CD4-positive, alpha-beta T cell treated with Interferon gamma for 1 hour (primary cell): Measurements from ENCODE around the gene HES2.
A peak's percentile ranks its signal among the peaks of the same experiment; 100 is the strongest.
"Not testable (repeated sequence)": the region's sequence is repeated elsewhere in the genome, so short reads cannot be mapped to it uniquely, and the experiment has no call there.

Experiments
- DNase-seq: peaks from one replicate; pipeline ENCODE4 v3.0.0-alpha.2; 2020

Gene HES2

GRCh38 chr1:6384135-6384534 is 35.6 kb downstream of the HES2 start:
- no peak for DNase-seq

DNA sequence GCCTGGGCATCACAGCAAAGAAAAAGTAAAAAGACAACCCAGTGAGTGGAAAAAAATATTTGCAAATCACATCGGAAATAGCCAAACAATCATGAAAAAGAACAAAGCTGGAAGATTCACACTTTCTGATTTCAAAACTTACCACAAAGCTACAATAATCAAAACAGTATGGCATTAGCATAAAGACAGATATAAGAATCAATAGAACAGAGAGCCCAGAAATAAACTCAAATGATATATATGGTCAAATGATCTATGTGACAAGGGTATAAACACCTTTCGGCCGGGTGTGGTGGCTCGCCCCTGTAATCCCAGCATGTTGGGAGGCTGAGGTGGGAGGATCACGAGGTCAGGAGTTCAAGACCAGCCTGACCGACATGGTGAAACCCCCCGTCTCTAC is 39.7 kb downstream of the HES2 start:
- DNase-seq: no peak

DNA sequence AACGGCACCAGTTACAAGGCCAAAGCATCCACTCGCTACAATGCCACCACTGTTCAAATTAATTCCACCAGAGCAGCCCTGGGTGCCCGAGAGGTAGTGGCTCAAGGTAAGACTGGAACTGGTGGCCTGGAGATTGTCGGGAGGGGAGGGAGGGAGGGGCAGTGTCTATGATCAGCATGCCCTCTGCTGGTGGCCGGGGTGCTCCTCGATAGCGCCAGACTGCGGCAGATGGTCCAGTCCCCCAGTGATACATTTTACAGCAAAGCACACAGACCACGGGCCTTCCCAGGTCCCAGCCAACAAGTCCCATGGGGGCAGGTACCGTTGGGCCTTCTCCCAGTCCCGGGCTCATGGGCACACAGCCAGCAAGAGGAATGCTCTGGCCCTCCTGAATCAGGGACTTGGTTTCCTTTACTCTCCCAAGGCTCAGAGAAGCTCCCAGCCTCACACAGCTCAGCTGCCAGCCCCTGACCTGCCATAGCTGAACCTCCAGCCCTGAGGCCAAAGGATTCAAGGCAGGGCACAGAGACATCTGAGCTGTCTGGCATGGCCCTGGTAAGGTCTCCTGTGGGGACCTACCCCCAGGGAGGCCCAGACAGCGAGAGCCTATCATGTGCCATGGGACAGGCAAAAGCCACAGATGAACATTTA is 41.5 kb downstream of the HES2 start:
- no peak for DNase-seq

DNA sequence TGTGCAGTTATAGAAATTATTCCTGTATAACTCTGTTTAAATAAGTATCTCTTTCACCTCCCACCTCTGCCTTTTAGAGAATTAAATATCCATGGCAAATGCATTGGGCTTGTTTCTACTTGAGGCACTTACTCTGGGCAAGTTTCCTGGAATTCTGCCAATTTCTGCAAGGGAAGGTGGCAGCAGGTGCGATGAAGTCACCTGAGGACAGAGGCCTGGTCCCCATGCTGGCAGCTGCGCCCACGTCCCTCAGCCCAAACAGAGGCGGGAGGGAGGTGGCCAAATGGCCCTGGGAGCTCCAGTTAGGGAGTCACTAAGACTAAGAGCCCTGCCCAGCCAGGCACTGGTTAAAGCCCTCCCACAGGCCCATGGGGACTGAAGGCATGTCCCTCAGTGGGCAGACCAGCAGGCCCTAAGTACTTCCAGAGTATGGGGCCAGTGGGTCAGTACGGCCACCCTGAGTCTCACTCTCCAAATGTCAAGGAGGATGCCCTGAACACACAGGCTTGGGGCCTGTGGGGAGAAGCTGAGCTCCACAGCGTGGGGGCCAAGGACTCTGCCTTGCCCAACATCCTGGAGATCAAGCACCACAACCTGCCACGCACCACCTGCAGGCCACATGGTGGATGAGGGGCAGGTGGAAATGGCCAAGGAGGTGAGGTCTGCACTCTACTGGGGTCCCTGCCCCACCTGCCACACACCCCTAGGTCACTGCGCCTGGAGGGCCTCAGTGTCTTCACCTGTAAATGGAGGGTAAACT is 45.6 kb downstream of the HES2 start:
- no peak for DNase-seq

DNA sequence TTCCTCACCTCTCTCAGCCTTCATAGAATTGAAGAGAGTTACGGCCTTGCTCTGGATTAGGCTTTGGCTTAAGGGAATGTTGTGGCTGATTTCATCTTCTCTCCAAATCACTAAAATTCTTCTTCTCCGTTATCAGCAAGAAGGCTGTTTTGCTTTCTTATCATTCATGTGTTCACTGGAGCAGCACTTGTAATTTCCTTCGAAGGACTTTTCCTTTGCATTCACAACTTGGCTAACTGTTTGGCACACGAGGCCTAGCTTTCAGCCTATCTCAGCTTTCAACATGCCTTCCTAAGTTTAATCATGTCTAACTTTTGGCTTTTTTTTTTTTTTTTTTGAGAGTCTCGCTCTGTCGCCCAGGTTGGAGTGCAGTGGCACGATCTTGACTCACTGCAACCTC is 47.5 kb downstream of the HES2 start:
- DNase-seq: not testable (repeated sequence)

- DNase-seq: no peak
Measured at GRCh38 chr1:6370006-6370405, 49.7 kb downstream of the HES2 start.

GRCh38 chr1:6367381-6368012 is 52.2 kb downstream of the HES2 start:
- DNase-seq: no peak

GRCh38 chr1:6365047-6365446 is 54.7 kb downstream of the HES2 start:
- DNase-seq: peak; percentile 73

GRCh38 chr1:6363085-6363884 is 56.4 kb downstream of the HES2 start:
- peak; percentile 48 for DNase-seq
